Measurements from ENCODE around the gene BCDIN3D.

GRCh38 chr12:49813131-49813530, 29.8 kb downstream of the BCDIN3D start:
- no peak for TF ChIP-seq SIN3A (IDR thresholded peaks at IDR 0.05; ENCODE audit: borderline replicate concordance, insufficient read depth, low read length)
- no peak for TF ChIP-seq TAF1 (IDR thresholded peaks at IDR 0.05; ENCODE audit: borderline replicate concordance, insufficient read depth, low read length)
- no peak for TF ChIP-seq REST (IDR thresholded peaks at IDR 0.05; ENCODE audit: insufficient read depth in 1 of 2, low read depth in 2 of 2, low read length in 2 of 2)
- no peak for TF ChIP-seq POLR2AphosphoS5 (IDR thresholded peaks at IDR 0.05; ENCODE audit: low read depth, low read length)
- TF ChIP-seq FOXP2 (optimal IDR thresholded peaks at IDR 0.05; ENCODE audit: borderline replicate concordance, extremely low read depth, extremely low read length, insufficient read depth) = no peak
